HG03575 (cell line): ENCODE data around the gene ANAPC10.
"Not testable (repeated sequence)": the region's sequence is repeated elsewhere in the genome, so short reads cannot be mapped to it uniquely, and the experiment has no call there.

Experiments
- ATAC-seq: cut with Tn5 transposase; IDR thresholded peaks from one replicate; pipeline ENCODE4 v1.9.1; 2021; ENCODE audit not compliant: unreplicated experiment, insufficient number of reproducible peaks, low FRiP score; ENCODE audit errors: extremely low read depth

The ANAPC10 gene

GRCh38 chr4:145034727-145035211 is 63.2 kb downstream of the ANAPC10 start:
- no peak for ATAC-seq

- ATAC-seq = no peak
Observed at GRCh38 chr4:145019346-145019745, 78.7 kb downstream of the ANAPC10 start.

GRCh38 chr4:145014365-145014764 is 83.6 kb downstream of the ANAPC10 start:
- ATAC-seq = no peak

DNA sequence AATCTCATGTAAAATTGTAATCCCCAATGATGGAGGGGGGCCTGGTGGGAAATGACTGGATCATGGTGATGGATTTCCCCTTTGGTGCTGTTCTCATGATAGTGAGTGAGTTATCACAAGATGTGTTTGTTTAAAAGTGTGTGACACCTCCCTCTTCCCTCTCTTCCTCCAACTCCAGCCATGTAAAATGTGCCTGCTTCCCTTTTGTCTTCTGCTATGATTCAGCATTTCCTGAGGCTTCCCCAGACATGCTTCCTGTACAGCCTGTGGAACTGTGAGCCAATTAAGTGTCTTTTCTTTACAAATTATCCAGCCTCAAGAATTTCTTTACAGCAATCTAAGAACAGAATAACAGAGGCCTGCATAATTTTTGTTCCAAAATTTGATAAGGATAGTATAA is 85.2 kb downstream of the ANAPC10 start:
- no peak for ATAC-seq

- ATAC-seq = no peak
Observed at GRCh38 chr4:145011636-145012035, 86.4 kb downstream of the ANAPC10 start.

DNA sequence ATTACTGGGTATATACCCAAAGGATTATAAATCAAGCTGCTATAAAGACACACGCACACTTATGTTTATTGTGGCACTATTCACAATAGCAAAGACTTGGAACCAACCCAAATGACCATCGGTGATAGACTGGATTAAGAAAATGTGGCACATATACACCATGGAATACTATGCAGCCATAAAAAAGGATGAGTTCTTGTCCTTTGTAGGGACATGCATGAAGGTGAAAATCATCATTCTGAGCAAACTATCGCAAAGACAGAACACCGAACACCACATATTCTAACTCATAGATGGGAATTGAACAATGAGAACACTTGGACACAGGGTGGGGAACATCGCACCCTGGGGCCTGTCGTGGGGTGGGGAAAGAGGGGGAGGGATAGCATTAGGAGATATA is 87.7 kb downstream of the ANAPC10 start:
- not testable (repeated sequence) for ATAC-seq

DNA sequence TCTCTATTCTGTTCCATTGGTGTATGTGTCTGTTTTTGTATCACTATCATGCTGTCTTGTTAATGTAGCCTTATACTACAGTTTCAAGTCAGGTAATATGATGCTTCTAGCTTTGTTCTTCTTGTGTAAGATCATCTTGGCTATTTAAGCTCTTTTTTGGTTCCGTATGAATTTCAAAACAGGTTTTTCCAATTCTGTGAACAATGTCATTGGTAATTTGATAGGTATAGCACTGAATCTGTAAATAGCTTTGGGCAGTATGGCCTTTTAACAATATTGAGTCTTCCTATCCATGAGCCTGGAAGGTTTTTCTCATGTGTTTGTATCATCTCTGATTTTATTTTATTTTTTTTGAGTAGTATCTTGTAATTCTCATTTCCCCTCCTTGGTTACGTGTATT is 94.3 kb downstream of the ANAPC10 start:
- ATAC-seq = no peak

DNA sequence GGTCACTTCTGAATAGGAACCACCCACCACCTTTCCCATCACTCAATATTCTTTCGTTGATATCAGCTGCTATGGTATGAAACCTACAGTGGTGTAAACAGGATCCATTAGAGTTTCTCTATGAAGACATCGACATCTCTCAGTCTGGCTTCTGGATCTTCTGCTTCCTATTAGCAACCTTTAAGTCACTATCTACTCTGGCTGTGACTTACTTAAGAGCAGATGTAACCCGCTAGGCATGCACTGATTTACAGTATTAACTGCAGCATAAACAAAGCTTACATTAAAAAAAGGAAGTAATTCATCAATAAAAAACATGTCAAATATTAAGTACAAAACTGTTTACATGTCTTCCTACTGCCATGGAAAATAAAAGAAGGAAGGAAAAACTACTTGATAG is 96.4 kb downstream of the ANAPC10 start:
- no peak for ATAC-seq

DNA sequence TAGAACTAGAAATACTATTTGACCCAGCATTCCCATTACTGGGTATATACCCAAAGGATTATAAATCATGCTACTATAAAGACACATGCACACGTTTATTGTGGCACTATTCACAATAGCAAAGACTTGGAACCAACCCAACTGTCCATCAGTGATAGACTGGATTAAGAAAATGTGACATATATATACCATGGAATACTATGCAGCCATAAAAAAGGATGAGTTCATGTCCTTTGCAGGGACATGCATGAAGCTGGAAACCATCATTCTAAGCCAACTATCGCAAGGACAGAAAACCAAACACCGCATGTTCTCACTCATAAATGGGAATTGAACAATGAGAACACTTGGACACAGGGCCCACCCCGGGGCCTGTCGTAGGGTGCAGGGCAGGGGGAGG is 97.3 kb downstream of the ANAPC10 start:
- not testable (repeated sequence) for ATAC-seq

DNA sequence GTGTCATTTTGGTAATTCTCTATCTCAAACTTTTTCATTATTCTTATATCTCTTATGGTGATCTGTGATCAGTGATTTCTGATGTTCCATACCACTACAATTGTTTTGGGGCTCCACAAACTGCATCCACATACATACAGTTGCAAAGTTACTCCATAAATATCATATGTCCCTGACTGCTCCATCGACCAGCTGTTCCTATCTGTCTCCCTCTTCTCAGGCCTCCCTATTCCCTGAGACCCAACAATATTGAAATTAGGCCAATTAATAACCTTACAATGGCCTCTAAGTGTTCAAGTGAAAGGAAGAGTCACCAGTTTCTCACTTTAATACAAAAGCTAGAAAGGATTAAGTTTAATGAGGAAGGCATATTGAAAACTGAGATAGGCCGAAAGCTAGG is 108.7 kb downstream of the ANAPC10 start:
- ATAC-seq = no peak

DNA sequence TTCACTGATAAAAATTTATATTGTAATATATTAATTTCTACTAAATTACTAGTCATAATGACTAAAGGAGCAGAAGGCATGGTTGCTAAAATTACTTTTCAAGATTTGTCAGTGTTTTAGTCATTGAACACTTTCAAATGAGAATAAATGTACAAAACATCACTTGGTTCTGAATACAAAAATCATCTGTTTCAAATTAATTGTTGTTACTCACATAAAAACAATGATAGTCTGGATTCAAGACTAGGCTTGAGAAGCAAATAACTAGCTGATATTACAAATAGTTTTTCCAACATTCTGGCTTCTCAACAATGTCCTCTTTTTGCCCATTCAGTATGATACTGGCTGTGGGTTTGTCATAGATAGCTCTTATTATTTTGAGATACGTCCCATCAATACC is 112.5 kb downstream of the ANAPC10 start:
- ATAC-seq = no peak

- no peak for ATAC-seq
Observed at GRCh38 chr4:144985014-144985413, 113.0 kb downstream of the ANAPC10 start.

DNA sequence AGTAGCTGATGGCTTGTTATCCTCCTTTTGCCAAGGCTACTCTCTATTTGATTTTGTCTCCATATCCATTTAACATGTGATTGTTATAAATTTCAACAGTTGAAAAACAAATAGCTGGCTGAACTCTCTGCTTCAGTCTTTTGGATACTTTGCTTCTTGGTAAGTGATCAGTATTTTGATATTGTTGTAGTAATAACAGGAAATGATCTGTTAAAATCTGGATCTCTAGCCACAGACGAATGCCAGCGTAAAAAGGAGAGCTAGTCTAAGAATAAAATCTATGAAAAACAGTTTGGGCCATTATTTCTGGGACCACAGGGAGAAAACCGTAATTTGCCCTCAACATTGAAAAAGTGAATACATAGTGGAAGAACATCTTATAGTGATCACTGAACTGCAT is 113.8 kb downstream of the ANAPC10 start:
- no peak for ATAC-seq

DNA sequence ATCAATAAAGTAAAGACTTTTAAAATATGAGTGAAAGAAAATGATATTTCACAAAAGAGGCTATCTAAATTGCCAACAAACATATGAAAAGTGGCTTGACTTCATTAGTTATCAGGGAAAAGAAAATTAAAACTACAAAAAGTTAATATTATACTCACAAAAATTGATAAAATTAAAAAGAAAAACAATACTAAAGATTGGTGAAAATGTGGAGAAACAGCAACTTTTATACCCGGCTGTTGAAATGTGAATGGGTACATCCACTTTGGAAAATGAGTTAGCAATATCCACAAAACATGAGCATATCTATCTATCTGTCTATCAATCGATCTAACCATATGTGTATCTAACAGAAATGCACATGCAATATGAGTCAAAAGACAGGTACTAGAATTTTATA is 122.3 kb downstream of the ANAPC10 start:
- no peak for ATAC-seq

- peak; percentile 48 for ATAC-seq
Observed at GRCh38 chr4:144970597-144970996, 127.4 kb downstream of the ANAPC10 start.

- ATAC-seq = no peak
Observed at GRCh38 chr4:144969821-144970220, 128.2 kb downstream of the ANAPC10 start.

GRCh38 chr4:144968606-144969005 is 129.4 kb downstream of the ANAPC10 start:
- no peak for ATAC-seq

- ATAC-seq = no peak
Observed at GRCh38 chr4:144967161-144967560, 130.8 kb downstream of the ANAPC10 start.

DNA sequence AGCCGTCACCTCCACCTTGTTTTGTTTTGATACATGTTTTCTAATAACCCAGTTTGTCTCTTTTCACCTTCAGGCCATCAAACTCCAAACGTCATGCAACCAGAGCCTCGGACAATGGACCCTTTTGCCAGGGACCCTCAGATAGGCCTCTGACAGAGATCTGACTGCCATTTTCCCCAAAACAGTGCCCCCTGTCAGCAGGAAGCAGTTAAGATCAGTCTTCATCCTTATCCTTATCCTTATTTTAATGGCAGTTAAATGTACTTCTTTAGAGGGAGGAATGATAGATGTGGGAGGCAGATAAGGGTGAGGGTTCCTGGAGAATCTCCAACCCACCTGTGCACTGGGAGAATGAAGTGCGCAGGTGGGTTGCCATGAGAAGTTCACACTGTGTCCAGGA is 135.7 kb downstream of the ANAPC10 start:
- ATAC-seq = no peak

DNA sequence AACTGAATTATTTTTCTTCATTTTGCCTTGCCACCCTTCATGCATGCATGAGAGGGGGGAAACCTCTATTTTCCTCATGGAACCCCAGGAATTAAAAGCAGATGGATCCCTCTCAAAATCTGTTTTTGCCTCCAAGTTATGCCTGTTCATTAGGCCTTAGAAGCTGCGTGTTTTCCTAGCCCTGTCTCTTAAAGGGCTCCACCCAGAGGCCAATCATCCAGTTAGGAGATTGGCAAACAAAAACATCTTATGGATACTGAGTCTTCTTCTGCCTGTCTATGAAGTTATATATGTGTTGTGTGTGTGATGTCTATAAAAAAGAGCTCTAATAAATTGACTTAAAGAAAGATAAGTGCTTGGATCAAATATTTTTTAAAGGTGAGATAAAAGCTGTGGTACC is 142.9 kb downstream of the ANAPC10 start:
- no peak for ATAC-seq

DNA sequence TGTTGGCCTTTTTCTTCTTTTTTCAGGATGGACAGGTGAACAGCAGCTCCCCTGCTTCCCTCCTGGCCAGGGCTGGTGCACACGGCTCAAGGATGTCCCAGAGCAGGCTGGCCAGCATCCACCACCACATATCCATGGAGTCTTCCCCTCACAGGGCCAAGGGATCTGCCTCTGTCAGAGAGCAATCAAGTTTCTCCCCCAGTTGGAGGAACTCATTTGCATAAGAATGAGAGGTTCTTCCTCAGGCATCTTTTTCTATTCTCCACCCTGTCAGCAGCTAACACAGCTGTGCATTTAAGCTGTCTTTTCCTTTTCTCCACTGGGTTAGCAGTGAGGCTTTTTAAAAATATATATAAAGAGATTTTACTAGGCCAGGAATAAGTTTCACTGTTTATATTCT is 143.8 kb downstream of the ANAPC10 start:
- ATAC-seq = no peak

DNA sequence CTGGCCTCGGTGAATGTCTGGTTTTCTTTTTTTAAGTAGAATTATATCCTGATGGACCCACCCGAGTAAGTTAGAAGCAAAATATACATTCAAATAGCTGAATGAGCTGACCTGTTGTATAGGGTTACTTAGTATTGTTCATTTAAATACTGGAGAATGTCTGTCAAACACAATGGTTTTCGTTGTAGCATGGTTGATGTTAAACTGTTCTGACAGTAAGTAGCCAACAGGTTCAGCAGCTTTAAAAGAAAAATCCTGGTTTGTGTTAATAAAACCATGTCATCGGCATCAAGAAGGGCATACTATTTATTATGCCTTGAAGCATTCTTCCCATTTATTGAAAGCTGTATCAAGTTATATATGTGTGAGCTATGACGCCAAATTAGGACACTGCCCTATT is 149.6 kb downstream of the ANAPC10 start:
- no peak for ATAC-seq
